Cardiac muscle cell (in vitro differentiated cells and primary cell): ENCODE results near the gene ANKRD39. TPM values are rescaled to one million over a fixed set of nuclear protein-coding genes. Genes with fewer than 3 reads are reported as not detected.

Experiments
- DNase-seq, 2 donors: peaks; one replicate each; pipeline versions ENCODE4 v3.0.0 to v3.0.0-alpha.2; 2010 to 2017; ENCODE audit warnings: low read depth in 1 of 2, low spot score in 1 of 2
- H3K27ac ChIP-seq: fragments of 200-600 bp; sonication (generic); 2 replicates; pipeline ENCODE4 v1.5.1; 2016
- H3K27me3 ChIP-seq: fragments of 200-600 bp; sonication (generic); 2 replicates; pipeline ENCODE4 v1.6.0; 2016; ENCODE audit warnings: control low read depth
- H3K36me3 ChIP-seq: fragments of 200-600 bp; sonication (generic); 2 replicates; pipeline ENCODE4 v1.5.1; 2016; ENCODE audit warnings: control low read depth
- H3K4me1 ChIP-seq: fragments of 200-600 bp; sonication (generic); 2 replicates; pipeline ENCODE4 v1.8.1; 2017; ENCODE audit warnings: low read depth, mild to moderate bottlenecking, mixed run types
- H3K4me3 ChIP-seq: fragments of 200-600 bp; sonication (generic); 2 replicates; pipeline ENCODE4 v1.5.1; 2016; ENCODE audit warnings: mild to moderate bottlenecking
- H3K9me3 ChIP-seq: fragments of 200-600 bp; sonication (generic); 2 replicates; pipeline ENCODE4 v1.5.1; 2017; ENCODE audit warnings: low read depth, mild to moderate bottlenecking, control low read depth
- polyA plus RNA-seq: library from polyadenylated mRNA; unstranded; fragments of >200 nt; fragmentation: Nextera tagmentation; extraction: Ambion mirVana; gene quantifications from 2 replicates; pipeline ENCODE4 v1.2.1, GENCODE V29; 2016
- total RNA-seq: library from RNA; depleted of rRNA; stranded (reverse); fragments of >200 nt; gene quantifications from 2 replicates; pipeline ENCODE4 v1.2.3, GENCODE V29; 2016
- TF ChIP-seq, protein P1 (sequence below): IDR thresholded peaks from 2 replicates; pipeline ENCODE4 v1.5.1; 2012; ENCODE audit warnings: low read depth, mild to moderate bottlenecking, low read length

Gene ANKRD39
- total and polyA plus RNA-seq, 2 experiments from 2014 or later, result 27.8 to 32.3 TPM

DNA sequence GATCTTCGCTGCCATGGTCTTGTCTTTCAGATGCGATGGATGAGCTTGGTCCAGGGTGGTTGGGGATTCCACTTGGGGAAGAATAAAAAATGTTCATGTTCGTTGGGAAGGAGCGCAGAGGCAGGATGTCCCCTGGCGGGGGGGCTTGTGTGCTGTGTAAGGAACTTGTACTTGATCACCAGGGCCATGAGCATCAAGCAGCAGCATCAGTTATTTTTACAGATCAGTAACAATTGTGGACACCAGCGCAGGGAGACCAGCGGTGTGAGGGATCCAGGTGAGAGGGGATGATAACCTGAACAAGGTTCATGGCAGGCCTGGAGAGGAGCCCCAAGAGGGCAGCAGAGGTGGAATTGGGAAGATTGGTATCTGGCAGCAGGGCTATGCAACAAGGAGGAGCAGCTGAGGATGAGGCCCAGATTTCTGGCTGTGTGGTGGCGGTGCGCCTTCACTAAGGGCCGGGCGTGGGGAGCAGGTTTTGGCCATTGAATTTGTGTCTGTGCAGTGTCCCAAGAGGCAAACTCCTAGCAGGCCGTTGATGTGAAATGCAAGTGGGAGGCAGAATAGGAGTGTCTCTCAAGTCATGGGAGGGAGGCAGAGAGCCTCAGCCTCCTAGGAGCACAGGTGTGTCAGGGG, 37.8 kb downstream of the ANKRD39 start:
- no peak overlapping the region for H3K4me3 ChIP-seq

DNA sequence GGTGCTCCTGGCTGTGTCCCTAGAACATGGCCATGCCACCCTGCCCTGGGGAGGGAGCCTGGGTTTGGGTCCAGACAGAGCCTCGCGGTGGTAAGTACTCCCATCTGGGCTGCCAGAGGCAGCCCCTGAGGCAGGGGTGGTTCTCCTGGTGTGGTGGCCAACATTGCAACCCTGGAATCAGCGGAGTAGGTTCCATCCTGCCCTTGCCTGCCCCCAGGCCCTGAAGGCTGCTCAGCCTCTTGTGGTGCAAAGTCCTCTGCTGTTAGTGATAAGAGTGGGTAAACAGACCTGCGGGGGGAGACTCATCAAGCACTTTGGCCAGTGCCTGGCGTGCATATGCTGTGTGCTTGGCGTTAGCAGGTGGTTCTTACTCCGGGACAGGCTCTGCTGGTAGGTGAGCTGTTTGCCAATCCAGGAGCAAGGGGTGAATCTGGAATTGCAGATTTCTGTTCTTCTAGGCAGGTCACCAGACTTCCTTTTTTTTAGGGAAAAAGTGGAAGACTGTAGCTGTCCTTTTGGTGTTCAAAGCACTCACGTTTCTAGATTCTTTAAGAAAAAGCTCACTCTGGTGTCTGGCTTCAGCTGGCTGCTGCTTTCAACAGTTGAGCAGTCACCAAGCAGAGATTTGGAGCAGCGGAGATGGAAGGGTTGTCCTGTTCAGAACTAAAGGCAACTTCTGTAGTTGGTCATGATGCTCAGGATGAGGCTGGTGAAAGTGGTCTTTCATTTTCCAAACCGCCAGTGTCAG, 38.5 kb downstream of the ANKRD39 start:
- H3K36me3 ChIP-seq, result no peaks in the 10 kb centered on the region
- peaks cover 44% of the 10 kb centered on the region for H3K4me1 ChIP-seq
- H3K27me3 ChIP-seq, result no peaks in the 10 kb centered on the region
- TF ChIP-seq, protein P1, sequence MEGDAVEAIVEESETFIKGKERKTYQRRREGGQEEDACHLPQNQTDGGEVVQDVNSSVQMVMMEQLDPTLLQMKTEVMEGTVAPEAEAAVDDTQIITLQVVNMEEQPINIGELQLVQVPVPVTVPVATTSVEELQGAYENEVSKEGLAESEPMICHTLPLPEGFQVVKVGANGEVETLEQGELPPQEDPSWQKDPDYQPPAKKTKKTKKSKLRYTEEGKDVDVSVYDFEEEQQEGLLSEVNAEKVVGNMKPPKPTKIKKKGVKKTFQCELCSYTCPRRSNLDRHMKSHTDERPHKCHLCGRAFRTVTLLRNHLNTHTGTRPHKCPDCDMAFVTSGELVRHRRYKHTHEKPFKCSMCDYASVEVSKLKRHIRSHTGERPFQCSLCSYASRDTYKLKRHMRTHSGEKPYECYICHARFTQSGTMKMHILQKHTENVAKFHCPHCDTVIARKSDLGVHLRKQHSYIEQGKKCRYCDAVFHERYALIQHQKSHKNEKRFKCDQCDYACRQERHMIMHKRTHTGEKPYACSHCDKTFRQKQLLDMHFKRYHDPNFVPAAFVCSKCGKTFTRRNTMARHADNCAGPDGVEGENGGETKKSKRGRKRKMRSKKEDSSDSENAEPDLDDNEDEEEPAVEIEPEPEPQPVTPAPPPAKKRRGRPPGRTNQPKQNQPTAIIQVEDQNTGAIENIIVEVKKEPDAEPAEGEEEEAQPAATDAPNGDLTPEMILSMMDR, result no peak
- peak in 1 of 2 donors; percentile 49 for DNase-seq
- H3K27ac ChIP-seq, result no peak overlapping the region
- H3K4me3 ChIP-seq, result no peak overlapping the region
- H3K9me3 ChIP-seq, result no peaks in the 10 kb centered on the region

More for the DNA sequence above, 37.8 kb downstream of the ANKRD39 start:
- Histone ChIP-seq H3K36me3 (no peaks in the 10 kb centered on the region), H3K27ac (peak overlapping the region; percentile 14), H3K4me1 (peaks cover 48% of the 10 kb centered on the region), H3K27me3 (no peaks in the 10 kb centered on the region), H3K9me3 (no peaks in the 10 kb centered on the region)
- TF ChIP-seq, protein P1, result no peak
- DNase-seq, result no peak

DNA sequence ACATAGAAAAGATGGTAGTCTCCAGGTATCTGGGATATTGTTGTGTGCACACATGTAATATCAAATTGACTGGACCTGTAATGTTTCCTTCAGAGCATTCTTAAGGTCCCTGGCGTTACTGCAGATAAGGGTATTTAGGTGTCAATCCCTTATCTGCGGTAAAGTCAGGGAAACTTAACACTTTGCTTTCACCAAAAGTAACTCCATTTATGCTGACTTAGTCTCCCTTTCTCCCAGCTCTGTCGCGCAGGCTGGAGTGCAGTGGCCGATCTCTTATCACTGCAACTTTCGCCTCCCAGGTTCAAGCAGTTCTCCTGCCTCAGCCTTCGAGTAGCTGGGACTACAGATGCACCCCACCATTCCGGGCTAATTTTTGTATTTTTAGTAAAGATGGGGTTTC, 39.9 kb downstream of the ANKRD39 start:
- H3K36me3 ChIP-seq, result no peaks in the 10 kb centered on the region
- no peaks in the 10 kb centered on the region for H3K27me3 ChIP-seq
- H3K4me1 ChIP-seq, result peaks cover 40% of the 10 kb centered on the region
- H3K9me3 ChIP-seq, result no peaks in the 10 kb centered on the region
- no peak overlapping the region for H3K27ac ChIP-seq
- no peak for DNase-seq
- peak overlapping the region; percentile 59 for H3K4me3 ChIP-seq
- TF ChIP-seq, protein P1, result no peak

DNA sequence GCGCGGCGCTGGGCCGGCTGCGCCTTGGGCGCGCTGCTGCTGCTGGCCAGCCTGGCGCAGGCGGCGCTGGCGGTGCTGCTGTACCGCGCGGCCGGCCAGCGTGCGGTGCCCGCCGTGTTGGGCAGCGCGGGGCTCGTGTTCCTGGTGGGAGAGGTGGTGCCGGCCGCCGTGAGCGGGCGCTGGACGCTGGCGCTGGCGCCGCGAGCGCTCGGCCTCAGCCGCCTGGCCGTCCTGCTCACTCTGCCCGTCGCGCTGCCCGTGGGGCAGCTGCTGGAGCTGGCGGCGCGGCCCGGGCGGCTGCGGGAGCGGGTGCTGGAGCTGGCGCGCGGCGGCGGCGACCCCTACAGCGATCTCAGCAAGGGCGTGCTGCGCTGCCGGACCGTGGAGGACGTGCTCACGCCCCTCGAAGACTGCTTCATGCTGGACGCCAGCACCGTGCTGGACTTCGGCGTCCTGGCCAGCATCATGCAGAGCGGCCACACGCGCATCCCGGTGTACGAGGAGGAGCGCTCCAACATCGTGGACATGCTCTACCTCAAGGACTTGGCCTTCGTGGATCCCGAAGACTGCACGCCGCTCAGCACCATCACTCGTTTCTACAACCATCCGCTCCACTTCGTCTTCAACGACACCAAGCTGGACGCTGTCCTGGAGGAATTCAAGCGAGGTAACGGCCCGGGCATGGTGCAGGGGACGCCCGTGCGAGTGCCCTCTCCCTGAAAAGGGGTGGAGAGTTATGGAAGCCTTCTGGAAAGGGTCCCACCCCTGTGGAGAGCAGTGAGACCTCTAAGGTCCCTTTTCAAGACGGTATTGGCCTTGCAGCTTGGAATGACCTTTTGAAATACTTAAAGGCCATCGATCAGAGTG, 40.7 kb downstream of the ANKRD39 start:
- H3K27ac ChIP-seq, result peak overlapping the region; percentile 53
- DNase-seq, result peak in 1 of 2 donors; percentile 27

More for the DNA sequence above, 40.7 kb downstream of the ANKRD39 start:
- peak overlapping the region; percentile 59 for H3K4me3 ChIP-seq
- TF ChIP-seq, protein P1, result no peak
- H3K9me3 ChIP-seq, result no peaks in the 10 kb centered on the region
- no peaks in the 10 kb centered on the region for H3K36me3 ChIP-seq
- no peaks in the 10 kb centered on the region for H3K27me3 ChIP-seq
- peaks cover 48% of the 10 kb centered on the region for H3K4me1 ChIP-seq
